ENCODE results near the gene L1CAM.

GRCh38 chrX:153853180-153853901 lies 32.6 kb downstream of the L1CAM start:
- TF ChIP-seq EZH2 (IDR thresholded peaks at IDR 0.05; ENCODE audit: borderline replicate concordance, low read depth, low read length, severe bottlenecking): no peak
- TF ChIP-seq, protein P1, sequence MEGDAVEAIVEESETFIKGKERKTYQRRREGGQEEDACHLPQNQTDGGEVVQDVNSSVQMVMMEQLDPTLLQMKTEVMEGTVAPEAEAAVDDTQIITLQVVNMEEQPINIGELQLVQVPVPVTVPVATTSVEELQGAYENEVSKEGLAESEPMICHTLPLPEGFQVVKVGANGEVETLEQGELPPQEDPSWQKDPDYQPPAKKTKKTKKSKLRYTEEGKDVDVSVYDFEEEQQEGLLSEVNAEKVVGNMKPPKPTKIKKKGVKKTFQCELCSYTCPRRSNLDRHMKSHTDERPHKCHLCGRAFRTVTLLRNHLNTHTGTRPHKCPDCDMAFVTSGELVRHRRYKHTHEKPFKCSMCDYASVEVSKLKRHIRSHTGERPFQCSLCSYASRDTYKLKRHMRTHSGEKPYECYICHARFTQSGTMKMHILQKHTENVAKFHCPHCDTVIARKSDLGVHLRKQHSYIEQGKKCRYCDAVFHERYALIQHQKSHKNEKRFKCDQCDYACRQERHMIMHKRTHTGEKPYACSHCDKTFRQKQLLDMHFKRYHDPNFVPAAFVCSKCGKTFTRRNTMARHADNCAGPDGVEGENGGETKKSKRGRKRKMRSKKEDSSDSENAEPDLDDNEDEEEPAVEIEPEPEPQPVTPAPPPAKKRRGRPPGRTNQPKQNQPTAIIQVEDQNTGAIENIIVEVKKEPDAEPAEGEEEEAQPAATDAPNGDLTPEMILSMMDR (IDR thresholded peaks at IDR 0.05; ENCODE audit: borderline replicate concordance, extremely low read depth, low read length, poor library complexity, severe bottlenecking): no peak
